Activated CD8-positive, alpha-beta memory T cell treated with anti-CD3 and anti-CD28 coated beads for 24 hours (primary cell): ENCODE data around the gene DZIP1.
"Not testable (repeated sequence)": the region's sequence is repeated elsewhere in the genome, so short reads cannot be mapped to it uniquely, and the experiment has no call there.

Experiments used
- DNase-seq: peaks from one replicate; pipeline ENCODE4 v3.0.0-alpha.2; 2020

Gene DZIP1

DNA sequence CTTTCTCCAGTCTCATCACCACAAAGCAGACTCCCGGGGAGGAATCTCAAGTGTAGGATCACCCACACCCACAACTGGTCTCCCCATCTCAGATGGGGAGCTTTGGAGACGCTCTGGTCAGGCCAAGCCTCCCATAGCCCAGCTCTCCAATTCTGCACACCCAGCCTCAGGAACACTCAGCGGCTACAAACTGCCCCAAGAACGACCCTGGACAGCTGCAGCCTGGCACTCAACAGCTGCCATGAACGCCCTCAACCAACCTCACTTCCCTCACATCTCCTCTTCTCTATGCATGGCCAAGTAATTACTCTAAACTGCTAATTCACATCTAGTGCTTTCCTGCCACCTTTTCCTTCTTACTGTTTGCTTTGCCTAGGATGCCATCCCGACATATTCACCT lies 42.6 kb downstream of the DZIP1 start:
- no peak for DNase-seq

DNA sequence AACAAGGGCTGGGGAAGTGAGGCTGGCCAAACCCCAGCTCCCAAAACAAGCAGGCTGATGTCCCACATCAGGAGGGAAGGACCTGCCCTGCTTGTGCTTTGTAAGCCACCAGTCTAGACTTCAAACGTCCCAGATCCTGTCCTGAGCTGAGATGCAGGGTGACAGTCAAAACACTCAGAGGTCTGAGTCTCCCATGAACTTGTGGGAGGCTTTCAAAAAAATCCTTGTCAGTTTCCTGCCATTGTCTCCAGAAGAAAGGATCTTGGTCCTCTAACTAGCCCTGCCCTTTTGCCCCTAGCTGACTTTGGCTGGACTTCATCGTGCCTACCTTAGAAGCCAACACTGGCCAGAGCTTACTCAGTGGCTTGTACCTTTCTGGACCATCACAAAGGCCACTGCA lies 43.3 kb downstream of the DZIP1 start:
- DNase-seq = no peak

DNA sequence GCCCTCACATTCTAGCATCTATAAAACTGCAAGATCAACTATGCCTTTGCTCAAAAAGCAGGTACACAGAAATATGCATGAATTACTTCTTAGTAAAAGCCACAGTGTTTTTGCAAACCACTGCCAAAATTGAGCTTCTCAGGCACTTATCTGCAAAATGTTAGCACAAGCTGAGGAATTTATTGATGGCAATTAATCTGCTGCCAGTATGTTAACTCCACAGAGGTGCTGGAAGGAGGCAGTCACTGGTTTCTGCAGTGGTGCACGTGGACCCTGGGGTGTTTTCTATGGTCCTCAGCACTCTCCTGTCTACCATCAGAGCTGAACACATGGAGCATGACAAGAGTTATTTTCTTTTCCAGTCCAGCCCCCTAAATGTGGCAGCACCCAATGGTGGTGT lies 47.8 kb downstream of the DZIP1 start:
- DNase-seq = no peak

DNA sequence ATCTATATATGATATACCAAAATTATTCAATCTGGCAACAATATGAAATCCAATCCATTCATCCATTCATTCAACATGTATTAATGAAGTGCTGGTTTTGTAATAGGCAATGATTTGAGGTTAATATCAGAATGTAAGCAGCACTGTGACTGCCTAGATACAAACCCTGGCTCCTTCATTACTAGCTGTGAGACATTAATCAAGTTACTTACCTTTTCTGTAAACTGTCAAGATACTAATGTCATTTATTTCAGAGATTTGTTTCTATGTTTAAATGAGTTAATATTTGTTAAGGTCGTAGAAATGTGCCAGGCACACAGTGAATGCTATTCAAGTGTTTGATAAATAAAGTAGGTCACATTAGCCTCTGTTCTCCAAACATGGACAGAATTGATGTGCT lies 51.0 kb downstream of the DZIP1 start:
- no peak for DNase-seq

DNA sequence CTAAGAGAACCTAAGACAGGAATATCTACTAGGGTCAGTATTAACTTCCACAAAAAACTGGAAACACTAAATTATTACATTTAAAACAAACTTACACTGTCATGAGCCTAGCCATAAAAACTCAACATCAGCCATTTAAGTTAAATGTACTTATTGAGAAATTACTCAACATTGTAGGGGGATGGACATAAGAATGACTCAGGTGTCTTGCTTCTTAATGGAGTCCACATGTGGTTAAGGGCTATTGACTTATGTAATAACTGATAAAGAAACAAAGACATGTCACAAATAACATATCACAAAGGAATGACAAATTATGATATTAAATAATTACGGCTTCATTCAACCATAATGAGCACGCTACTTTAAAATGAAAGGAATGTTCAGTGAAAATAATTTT lies 55.8 kb downstream of the DZIP1 start:
- no peak for DNase-seq

DNA sequence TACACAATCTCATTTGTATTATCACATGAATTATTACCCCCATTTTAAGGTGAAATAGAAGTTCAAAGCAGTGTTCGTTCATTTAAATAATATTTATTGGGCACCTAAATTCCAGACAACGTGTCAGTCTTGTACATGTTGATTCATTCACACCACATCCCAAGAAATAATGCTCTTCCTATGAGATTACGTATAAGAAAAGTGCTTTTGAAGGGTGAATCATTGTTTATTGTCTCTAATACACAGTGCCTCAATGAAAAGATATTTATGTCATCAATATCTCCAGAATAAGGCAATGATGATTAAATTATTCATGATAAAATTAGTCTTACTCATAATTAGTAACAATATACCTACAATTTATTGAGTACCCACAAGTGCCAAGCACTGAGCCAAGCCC lies 56.4 kb downstream of the DZIP1 start:
- no peak for DNase-seq

DNA sequence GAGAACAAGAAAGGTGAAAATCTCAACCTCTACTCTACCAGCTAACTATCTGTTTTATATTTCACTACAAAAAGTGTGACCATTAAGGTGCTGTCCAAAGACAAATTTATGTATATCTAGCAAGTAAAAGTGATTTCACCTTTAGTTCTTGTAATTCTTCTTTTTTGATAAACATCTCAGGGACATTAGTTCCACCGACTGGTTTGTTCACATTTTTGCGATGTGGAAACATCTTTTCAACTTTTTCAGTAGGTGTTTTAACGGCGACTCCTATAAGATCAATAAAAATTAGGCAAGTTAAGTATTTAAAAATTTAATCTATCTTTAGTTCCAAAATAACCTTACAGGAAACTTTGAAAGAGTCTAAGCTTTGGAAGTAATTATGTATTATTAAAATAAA lies 58.6 kb downstream of the DZIP1 start:
- DNase-seq = no peak

DNA sequence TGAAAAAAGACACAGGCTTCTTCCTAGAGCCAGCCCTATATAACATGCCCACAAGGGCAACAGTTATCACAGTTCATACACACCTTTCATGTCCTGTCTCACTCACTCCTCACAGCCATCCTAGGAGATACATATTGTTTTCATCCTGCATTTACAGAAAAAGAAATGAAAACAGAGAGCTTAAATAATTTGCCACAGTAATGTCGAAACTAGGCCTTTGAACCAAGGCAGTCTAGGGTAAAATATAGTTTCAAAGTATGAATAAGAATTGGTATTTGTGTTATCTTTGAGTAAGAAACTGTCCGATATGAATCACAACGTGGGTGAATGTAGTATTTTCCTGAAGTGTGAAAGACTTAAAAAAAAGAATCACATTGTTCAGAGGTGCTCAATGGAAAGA lies 65.2 kb downstream of the DZIP1 start:
- no peak for DNase-seq

DNA sequence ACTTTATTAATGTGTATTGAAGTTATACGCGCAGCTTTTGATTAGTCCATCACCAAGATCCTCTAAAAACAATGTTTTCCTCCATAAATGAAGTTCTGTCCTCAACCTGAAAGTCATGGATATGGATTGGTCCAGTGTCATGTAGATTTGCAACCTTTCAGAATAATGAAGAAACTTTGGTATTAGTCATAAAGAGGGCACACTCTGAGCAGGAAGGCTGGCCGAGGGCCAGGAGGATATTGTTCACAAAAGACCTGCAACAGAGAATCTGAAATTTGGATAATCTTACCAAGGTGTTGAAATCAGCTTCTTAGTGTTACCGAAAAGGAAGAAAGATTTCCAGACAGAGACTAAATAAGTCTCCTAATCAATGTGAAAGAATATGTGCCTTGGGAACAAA lies 71.3 kb downstream of the DZIP1 start:
- DNase-seq = no peak

DNA sequence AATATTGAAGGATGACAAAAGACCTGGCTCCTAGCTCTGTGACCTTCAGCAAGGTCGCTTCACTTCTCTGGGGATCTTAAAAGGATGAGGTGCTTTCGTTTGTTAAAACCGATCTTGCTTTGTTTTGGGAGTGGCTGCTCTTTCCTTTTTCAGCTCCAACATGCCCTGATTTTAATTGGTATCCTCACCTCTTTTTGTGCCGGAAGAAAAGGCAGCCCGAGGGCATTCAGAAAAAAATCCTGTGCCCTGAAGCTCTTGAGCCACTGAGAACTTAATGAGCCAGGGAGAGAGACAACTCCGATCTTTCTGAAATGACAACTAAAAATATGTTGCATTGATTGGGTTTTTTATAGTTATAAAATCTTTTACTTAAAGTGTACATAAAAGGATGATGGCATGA lies 72.6 kb downstream of the DZIP1 start:
- DNase-seq = no peak

DNA sequence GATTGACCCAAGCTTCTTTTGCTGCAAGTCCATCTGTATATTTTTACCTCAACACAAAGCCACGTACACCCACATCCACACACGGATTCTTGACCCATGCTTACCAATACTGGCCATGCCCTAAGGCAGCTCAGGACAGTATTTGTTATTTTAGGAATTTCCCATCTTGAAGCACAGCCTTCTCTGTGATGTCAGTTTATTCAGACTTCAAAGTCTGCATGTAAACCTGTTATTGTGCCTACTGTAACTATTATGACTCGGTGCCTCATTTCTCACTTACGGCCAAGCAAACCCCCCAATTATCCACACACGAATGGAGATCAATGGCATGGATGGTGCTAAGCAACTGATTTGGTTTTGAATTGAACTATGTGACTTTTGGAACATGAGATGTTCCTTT lies 74.5 kb downstream of the DZIP1 start:
- no peak for DNase-seq

DNA sequence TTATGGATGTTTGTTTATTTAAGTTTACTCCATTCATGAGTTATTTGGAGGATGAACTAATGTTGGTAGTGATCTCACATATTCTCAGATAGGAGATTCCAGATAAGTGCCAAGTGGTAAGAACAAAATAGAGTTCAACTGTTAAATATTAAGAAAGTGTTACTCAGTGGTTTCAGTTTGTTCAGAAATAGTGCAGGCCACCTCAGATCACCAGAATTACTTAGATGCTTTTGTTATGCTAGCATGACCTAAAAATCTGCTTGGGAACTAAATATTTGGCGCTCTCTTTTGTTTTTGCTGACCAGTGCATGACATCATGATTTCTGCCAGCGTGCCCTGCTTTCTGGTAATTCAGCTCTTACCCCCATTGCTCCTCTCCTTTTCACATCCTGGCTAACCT lies 76.4 kb downstream of the DZIP1 start:
- no peak for DNase-seq

DNA sequence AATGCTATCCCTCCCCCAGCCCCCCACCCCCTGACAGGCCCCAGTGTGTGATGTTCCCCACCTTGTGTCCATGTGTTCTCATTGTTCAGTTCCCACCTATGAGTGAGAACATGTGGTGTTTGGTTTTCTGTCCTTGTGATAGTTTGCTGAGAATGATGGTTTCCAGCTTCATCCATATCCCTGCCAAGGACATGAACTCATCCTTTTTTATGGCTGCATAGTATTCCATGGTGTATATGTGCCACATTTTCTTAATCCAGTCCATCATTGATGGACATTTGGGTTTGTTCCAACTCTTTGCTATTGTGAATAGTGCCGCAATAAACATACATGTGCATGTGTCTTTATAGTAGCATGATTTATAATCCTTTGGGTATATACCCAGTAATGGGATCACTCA lies 78.7 kb downstream of the DZIP1 start:
- not testable (repeated sequence) for DNase-seq

DNA sequence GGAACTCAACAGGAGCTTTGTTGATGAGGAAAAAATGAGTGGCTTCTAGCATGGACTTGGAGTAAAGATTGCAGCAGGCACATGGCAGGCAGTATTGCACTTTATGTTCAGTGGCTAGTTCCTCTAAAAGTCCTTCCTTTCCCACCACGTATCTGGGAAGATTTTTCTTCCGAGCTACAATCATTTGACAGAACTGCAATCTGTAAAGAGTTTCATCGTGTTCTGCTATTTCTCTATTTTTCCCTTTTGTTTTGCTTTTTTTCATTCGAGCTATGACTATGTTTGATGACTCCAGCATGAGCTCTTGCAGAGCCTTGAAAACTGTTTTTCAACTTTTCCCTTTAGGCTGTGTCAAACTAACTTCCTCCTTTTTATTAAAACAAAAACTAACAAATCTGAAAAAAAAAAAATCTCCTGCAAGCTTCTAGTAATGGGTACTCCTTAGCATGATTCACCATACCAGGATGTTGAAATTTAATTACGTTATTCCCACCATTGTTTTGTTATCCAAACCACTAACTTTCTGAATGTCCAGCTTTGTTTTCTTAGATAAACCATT lies 79.7 kb downstream of the DZIP1 start:
- no peak for DNase-seq

DNA sequence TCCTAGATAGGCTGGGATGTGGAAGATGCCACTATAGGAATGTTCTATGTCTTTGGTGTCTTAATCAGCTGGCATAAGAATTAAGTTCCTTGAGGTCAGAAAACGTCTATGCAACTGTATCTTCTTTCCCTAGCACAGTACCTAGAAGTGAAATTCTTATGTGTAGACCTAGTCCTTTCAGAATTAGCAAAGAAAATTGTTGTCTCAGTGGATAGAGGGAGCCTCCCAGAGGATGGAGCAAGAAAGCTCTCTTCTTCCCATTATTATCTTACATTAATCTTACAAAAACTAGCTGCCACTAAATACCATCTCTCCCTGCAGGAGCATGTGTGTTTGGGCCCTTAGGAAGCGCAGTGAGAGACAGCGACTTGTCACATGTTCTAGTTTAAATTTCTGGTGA lies 80.4 kb downstream of the DZIP1 start:
- DNase-seq = no peak

DNA sequence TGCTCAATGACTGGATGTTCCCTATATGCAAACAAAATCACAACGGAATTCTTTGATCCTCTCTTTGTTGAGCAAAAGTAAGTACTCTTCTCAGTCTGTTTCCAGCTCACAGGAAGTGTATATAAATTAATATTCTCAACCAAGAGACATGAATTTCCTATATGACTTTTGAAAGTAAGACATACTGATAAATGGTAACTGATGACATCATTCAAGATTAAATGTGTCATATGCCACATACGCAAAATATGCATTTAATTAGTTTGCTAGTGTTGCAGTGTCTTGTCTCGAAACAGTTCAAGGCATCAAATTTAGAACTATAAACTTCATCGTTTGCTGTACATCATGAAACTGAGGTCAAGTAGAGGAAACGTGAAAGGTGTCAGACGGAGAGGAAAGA lies 84.1 kb downstream of the DZIP1 start:
- no peak for DNase-seq

DNA sequence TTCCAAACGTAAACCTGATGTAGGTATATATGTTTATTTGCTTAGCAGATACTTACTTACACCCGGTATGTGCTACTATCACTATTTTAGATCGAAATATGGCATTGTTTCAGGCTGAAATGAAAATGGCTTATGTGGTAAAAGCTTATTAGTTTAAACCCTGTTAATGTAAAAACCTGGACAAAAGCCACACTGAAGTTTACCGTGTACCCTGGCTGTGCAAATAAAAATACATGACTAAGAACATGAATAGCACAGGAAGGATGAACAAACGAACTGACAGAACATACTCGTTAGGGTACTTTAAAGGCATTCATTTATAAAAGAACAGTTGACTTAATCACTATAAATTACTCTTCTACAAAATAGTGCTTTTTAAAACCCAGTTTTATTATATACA lies 85.4 kb downstream of the DZIP1 start:
- no peak for DNase-seq

DNA sequence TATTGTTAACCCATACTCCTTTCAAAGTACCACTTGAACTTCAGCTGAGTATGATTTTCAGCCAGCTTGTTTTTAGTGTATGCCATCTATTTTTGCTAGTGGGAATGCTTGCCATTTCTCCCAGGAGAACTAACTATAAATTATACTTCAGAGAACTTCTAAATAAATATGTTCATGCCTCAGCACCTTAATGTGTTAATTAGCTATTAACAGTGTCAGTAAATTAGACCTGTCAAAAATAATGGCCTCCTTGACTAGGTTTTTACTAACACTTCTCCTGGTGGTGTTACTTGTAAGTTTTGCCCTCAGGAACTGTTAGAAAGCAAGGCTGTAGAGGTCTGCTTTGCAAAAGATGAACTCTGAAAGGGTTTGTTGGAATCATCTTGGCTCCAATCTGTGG lies 87.5 kb downstream of the DZIP1 start:
- DNase-seq = no peak

DNA sequence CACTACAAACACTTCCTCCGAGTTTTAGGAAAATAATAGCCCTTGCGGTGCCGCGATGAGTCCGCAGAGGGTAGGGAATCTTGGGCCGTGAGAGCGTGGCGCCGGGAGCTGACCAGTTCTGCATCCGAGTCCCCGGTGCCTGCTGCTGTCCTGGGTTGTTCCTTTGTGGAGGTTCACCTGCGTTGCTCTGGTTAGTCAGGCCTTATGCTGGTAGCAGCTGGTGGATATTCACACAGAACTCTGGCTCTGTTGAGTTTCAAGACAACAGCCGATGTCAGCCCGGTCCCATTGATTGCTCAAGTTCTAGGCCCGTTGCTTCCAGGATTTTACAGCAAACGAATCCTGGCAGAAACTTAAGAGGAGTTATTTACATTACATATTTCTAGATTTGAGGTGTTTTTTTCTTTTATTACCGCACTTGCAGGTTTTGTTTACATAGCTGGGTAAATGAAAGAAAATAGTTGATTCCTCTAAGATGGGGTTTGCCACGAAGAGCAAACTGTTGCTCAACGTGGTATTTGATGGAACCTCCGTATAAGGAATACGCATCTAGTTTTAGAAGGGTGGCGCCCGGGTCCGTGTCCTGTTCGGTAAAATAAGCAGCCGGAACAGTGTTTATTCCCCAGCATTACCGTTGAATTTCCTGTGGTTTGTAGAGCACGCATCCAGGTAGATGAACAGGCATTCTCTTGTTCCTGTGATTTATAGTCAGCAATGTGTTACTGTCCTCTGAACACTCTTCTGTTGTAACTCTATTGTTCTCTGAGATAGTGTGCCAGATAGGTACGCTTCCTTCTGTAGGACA lies 90.7 kb downstream of the DZIP1 start:
- DNase-seq = no peak

DNA sequence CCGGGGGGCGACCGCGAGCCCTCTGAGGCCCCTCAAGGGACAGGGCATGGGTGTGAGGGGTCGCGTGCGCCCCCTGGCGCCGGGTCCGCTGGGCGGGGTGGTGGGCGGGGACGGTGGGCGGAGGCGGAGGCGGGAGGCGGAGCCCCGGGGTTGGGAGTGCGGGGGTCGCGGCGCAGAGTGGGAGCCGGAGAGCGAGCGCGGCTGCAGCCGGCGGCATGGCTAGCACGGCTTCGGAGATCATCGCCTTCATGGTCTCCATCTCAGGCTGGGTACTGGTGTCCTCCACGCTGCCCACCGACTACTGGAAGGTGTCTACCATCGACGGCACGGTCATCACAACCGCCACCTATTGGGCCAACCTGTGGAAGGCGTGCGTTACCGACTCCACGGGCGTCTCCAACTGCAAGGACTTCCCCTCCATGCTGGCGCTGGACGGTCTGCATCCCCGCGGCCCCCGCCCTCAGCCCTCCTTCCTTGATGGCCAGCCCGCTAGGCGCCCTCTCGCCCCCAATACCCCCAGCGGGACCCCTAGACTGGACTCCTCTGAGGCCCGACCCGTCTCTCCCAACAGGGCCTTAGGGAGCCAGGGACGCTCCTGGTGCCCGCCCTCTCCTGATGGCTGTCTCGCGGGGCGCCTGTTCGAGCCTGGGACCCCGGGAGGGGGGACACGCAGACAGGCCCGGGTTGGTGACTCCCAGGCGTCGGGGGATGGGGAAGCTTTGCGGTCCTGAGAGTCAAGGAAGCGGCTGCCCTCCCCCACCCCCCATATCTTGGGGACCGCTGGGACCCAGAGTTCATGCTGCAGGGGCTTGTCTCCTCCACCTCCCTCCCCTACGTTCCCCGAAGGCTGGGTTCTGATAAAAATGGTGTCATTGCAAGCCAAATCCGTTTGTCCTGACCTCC lies 91.7 kb downstream of the DZIP1 start, which contains the start of gene CLDN10:
Gene CLDN10, plus strand, starts transcription at position 182 of the 903 bp plus-strand sequence. Its CDS starts 34 bp downstream, at position 216.
- no peak for DNase-seq

DNA sequence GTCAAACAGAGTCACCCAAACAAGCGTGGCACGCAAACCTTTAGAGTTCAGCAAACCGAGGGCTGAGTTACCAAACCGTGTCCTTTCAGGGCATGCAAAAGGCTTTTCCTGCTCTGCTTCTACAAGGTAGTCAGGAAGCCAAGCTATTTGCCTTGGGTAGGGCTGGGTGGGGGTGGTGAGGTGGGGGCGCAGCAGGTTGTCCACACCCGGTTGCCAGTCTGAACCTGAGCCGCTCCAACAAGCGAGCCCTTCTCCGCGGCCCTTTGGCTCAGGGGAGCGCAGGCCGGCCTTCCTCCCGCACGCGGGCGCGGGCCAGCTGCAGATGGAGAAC lies 92.3 kb downstream of the DZIP1 start:
- no peak for DNase-seq

DNA sequence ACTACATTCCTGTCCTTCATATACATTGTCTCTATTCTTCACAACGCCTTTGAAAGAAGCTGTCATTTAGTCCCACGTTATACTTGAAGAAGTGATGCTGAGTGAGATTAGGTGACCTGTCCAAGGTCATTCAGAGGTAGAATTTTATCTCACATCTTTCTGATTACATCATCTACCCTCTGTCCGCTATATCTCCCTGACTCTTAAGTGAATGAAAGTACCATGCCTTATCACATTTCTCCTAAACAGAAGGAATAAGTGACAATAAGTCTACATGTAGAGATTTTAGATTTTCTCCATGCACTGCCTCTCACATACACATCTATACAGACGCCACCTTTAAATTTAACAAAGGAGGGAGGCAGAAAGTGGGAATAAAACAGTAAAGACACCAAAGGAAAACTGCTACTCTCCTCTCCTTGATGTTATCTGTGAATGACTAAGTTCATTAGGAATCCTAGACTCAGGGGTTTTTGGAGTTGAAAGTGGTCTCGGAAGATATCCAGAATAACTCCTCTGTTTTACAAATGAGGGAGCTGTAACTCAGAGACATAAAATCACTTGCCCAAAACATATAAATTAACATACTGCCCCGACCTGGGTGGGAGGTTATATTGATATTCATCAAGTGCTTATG lies 96.9 kb downstream of the DZIP1 start:
- DNase-seq = no peak

DNA sequence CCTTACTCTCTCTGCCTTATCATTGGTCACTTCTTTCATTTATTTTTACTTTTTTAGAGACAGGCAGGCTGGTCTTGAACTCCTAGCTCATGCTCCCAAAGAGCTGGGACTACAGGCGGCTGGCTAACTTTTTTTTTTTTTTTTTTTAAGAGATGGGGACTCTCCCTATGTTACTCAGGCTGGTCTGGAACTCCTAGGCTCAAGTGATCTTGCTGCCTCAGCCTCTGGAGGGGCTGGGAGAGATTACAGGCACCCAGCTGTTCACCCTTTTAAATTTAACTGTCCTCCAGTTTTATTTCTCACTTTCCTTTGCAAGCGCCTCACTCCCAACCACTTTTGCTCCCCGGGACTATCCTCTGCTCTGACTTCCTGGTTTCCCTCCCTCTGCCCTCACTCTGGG lies 97.6 kb downstream of the DZIP1 start:
- no peak for DNase-seq

DNA sequence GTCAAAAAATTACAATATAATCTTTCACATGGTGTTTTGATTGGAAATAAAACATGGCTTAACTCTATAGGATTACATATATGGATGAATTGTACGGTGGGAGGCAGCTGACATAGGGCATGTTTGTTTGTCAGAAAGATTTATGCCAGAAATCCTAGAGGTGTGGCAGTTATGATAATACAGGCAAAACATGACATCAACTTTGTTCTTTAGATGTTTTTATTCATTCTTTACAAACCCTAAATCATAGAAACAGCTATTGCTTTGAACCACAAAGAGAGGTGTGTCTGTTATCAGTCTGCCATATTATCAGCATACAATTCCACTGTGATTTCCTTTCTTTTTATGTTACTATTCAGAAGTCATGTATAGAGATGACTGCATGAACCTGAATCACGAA lies 100.2 kb downstream of the DZIP1 start:
- no peak for DNase-seq
